A549 (cell line): ENCODE results near the gene PKD2L1. TPM values are rescaled to one million over a fixed set of nuclear protein-coding genes. Genes with fewer than 3 reads are reported as not detected.

Source experiments
- ATAC-seq, 2 experiments: fragments of 200-7000 bp in 1 of 2; fragments of >200 bp in 1 of 2; cut with Nextera tagmentation in 1 of 2; cut with Tn5 transposase in 1 of 2; 3 replicates each; pipeline versions ENCODE4 v1.8.0 to v1.9.1; 2018 to 2020; ENCODE audit warnings: mild to moderate bottlenecking in 1 of 2, moderate library complexity in 1 of 2
- CTCF ChIA-PET: fragments of 300-600 bp; sonication (Branson Sonifier 250); formaldehyde crosslinking; extraction: SDS; loops from one replicate; lab custom pipeline; 2021; ENCODE audit warnings: antibody characterized with exemption, inconsistent platforms; lab: Yijun Ruan, JAX
- POLR2A ChIA-PET: fragments of 350-600 bp; formaldehyde crosslinking; extraction: SDS; loops from one replicate; lab custom pipeline; 2021; ENCODE audit warnings: antibody characterized with exemption, inconsistent platforms; lab: Yijun Ruan, JAX
- DNase-seq, 2 experiments: peaks; one replicate each; pipeline versions ENCODE4 v3.0.0 to v3.0.0-alpha.2; 2011 to 2016; ENCODE audit warnings: low read depth in 1 of 2, low spot score in 1 of 2
- FAIRE-seq: peaks from 2 replicates; lab custom pipeline; 2011; peaks lifted over from hg19 to GRCh38; lab: Jason Lieb, UNC
- H3K27ac ChIP-seq, 2 experiments: fragments of >200 bp; sonication (Bioruptor Twin); formaldehyde crosslinking; 3 replicates each; pipeline ENCODE4 v1.5.1; 2016 to 2017
- H3K4me1 ChIP-seq: fragments of >200 bp; sonication (Bioruptor Twin); formaldehyde crosslinking; 3 replicates; pipeline ENCODE4 v1.6.1; 2016
- H3K4me2 ChIP-seq: fragments of >200 bp; sonication (Bioruptor Twin); formaldehyde crosslinking; 3 replicates; pipeline ENCODE4 v1.6.1; 2016
- H3K4me3 ChIP-seq: fragments of >200 bp; sonication (Bioruptor Twin); formaldehyde crosslinking; 3 replicates; pipeline ENCODE4 v1.5.1; 2016
- H3K9me3 ChIP-seq: fragments of >200 bp; sonication (Bioruptor Twin); formaldehyde crosslinking; 3 replicates; pipeline ENCODE4 v1.6.1; 2016
- CBX2 ChIP-seq: fragments of 200-600 bp; sonication (generic); IDR thresholded peaks from 2 replicates; pipeline ENCODE4 v1.6.1; 2016; ENCODE audit warnings: low read depth, mild to moderate bottlenecking, borderline replicate concordance
- CEBPB ChIP-seq, 2 experiments: fragments of >200 bp in 1 of 2; sonication (Bioruptor Twin) in 1 of 2; formaldehyde crosslinking in 1 of 2; IDR thresholded peaks; 2 replicates each; pipeline ENCODE4 v1.6.1; 2012 to 2016
- E2F6 ChIP-seq: IDR thresholded peaks from 2 replicates; pipeline ENCODE4 v1.6.1; 2012; ENCODE audit warnings: low read depth, borderline replicate concordance
- EP300 ChIP-seq, 2 experiments: fragments of >200 bp; sonication (Bioruptor Twin); formaldehyde crosslinking; IDR thresholded peaks; 2 replicates in 1 of 2; 3 replicates in 1 of 2; pipeline ENCODE4 v1.6.1; 2016 to 2017
- FOSB ChIP-seq: fragments of 250-450 bp; sonication (Bioruptor Pico); IDR thresholded peaks from 2 replicates; pipeline ENCODE4 v1.5.0; 2020; ENCODE audit warnings: mild to moderate bottlenecking, moderate library complexity
- HOXB5 ChIP-seq: fragments of 250-450 bp; sonication (Bioruptor Pico); IDR thresholded peaks from 2 replicates; pipeline ENCODE4 v1.5.0; 2020; ENCODE audit warnings: mild to moderate bottlenecking, moderate library complexity
- JUN ChIP-seq, 2 experiments: fragments of >200 bp; sonication (Bioruptor Twin); formaldehyde crosslinking; IDR thresholded peaks; 2 replicates in 1 of 2; 3 replicates in 1 of 2; pipeline ENCODE4 v1.6.1; 2016 to 2017
- JUNB ChIP-seq: fragments of >200 bp; sonication (Bioruptor Twin); formaldehyde crosslinking; IDR thresholded peaks from 2 replicates; pipeline ENCODE4 v1.6.1; 2016
- KDM1A ChIP-seq: fragments of 200-600 bp; sonication (generic); IDR thresholded peaks from 2 replicates; pipeline ENCODE4 v1.6.1; 2016; ENCODE audit warnings: low read depth, mild to moderate bottlenecking
- MAX ChIP-seq: IDR thresholded peaks from 2 replicates; pipeline ENCODE4 v1.6.1; 2012
- NPAS2 ChIP-seq: fragments of 250-450 bp; sonication (Bioruptor Pico); IDR thresholded peaks from 2 replicates; pipeline ENCODE4 v1.8.0; 2022; ENCODE audit warnings: mild to moderate bottlenecking, moderate library complexity, borderline replicate concordance
- PHF8 ChIP-seq: fragments of 200-600 bp; sonication (generic); IDR thresholded peaks from 2 replicates; pipeline ENCODE4 v1.6.1; 2016; ENCODE audit warnings: low read depth, mild to moderate bottlenecking, antibody characterized with exemption, moderate library complexity, borderline replicate concordance
- POLR2AphosphoS2 ChIP-seq: conservative IDR thresholded peaks from 2 replicates; pipeline ENCODE4 v1.6.1; 2012; ENCODE audit warnings: low read length, improper control_type of control experiment, inconsistent platforms
- RARB ChIP-seq: fragments of 250-450 bp; sonication (Bioruptor Pico); IDR thresholded peaks from 2 replicates; pipeline ENCODE4 v1.8.0; 2021; ENCODE audit warnings: mild to moderate bottlenecking, moderate library complexity
- SMC3 ChIP-seq: fragments of >200 bp; sonication (Bioruptor Twin); formaldehyde crosslinking; IDR thresholded peaks from 3 replicates; pipeline ENCODE4 v1.6.1; 2018; ENCODE audit warnings: inconsistent platforms
- ZNF302 ChIP-seq: fragments of 250-450 bp; sonication (Bioruptor Pico); IDR thresholded peaks from 2 replicates; pipeline ENCODE4 v1.9.0; 2021; ENCODE audit warnings: inconsistent platforms, mild to moderate bottlenecking, moderate library complexity
- ZSCAN20 ChIP-seq: fragments of 250-450 bp; sonication (Bioruptor Pico); IDR thresholded peaks from 2 replicates; pipeline ENCODE4 v1.8.0; 2022; ENCODE audit warnings: mild to moderate bottlenecking, moderate library complexity
- WGBS: methylation state at CpG from one replicate; pipeline ENCODE4 v1.1.6; 2017; ENCODE audit errors: missing lambda C conversion rate; 5-methylcytosine and 5-hydroxymethylcytosine counted together
- polyA plus RNA-seq, 4 experiments: library from polyadenylated mRNA; depleted of rRNA in 3 of 4; stranded (reverse); fragments of >200 nt; fragmentation: RNase III in 1 of 4; extraction: RNeasy Plus Mini Kit Qiagen cat#74134 plus additional on column Dnase treatment in 1 of 4; gene quantifications; 2 replicates in 3 of 4; 3 replicates in 1 of 4; pipeline ENCODE4 v1.2.3, GENCODE V29; 2011 to 2017
- small RNA-seq, 6 experiments: library from RNA; depleted of rRNA; stranded (forward); fragments of <200 nt; gene quantifications; one replicate each; pipeline ENCODE3, GENCODE V24; 2012

Gene PKD2L1
- polyA plus RNA-seq, 2 of the 4 experiments (the other 2 are of a cell fraction) = 0.06 to 0.10 TPM

GRCh38 chr10:100238429-100238828, 91.6 kb downstream of the PKD2L1 start:
- no peak for ATAC-seq
- TF ChIP-seq ZNF302 (CRISPR knock-in tag) (no peak), FOSB (CRISPR knock-in tag) (no peak), MAX (no peak), ZSCAN20 (no peak), HOXB5 (CRISPR knock-in tag) (no peak), CEBPB (IDR thresholded peaks at IDR 0.05) (no peak), PHF8 (no peak), EP300 (IDR thresholded peaks at IDR 0.05) (no peak), JUN (IDR thresholded peaks at IDR 0.05) (no peak), RARB (CRISPR knock-in tag) (no peak), KDM1A (no peak), NPAS2 (no peak), E2F6 (no peak), SMC3 (no peak), JUNB (no peak), CBX2 (no peak), POLR2AphosphoS2 (no peak)
- H3K4me2 ChIP-seq = no peak overlapping the region
- no peaks in the 10 kb centered on the region for H3K4me1 ChIP-seq
- H3K4me3 ChIP-seq = no peak overlapping the region
- POLR2A ChIA-PET = no interaction called here
- no peak for FAIRE-seq
- WGBS = 93% methylated on average over 7 of the region's 7 CpGs
- no peak overlapping the region for H3K27ac ChIP-seq
- CTCF ChIA-PET = interaction anchor here (0.6 to 1.1 kb wide), 2 partner anchors 12 to 26 kb away, joined by 3 read pairs; no protein-coding TSS in a partner anchor
- H3K9me3 ChIP-seq = no peaks in the 10 kb centered on the region
- no peak for DNase-seq

Small RNA genes lying within 50 kb of the gene (small RNA-seq; reads per million reads assigned to genes)
- 0 reads per million in 6 experiments for gene RNU6-422P

Other genes starting within 250 kb of the PKD2L1 start
- 3.2 TPM in 2 replicates for gene CPN1, start 248.4 kb downstream of the PKD2L1 start, polyA plus RNA-seq (2011; rRNA removed)
- gene CPN1, start 248.4 kb downstream of the PKD2L1 start, polyA plus RNA-seq (2017; fragmentation: RNase III; extraction: RNeasy Plus Mini Kit Qiagen cat#74134 plus additional on column Dnase treatment) = 0.29 to 0.62 TPM (median 0.52 TPM) in 3 replicates
- 70.4 and 78.4 TPM in 2 replicates for gene ERLIN1, start 144.2 kb downstream of the PKD2L1 start, polyA plus RNA-seq (2011; rRNA removed)
- gene ERLIN1, start 144.2 kb downstream of the PKD2L1 start, polyA plus RNA-seq (2017; fragmentation: RNase III; extraction: RNeasy Plus Mini Kit Qiagen cat#74134 plus additional on column Dnase treatment) = 62.8 to 66.4 TPM (median 63.9 TPM) in 3 replicates
- 33.2 and 44.5 TPM in 2 replicates for gene CHUK, start 100.6 kb downstream of the PKD2L1 start, polyA plus RNA-seq (2011; rRNA removed)
- gene CHUK, start 100.6 kb downstream of the PKD2L1 start, polyA plus RNA-seq (2017; fragmentation: RNase III; extraction: RNeasy Plus Mini Kit Qiagen cat#74134 plus additional on column Dnase treatment) = 22.6 to 23.5 TPM (median 22.7 TPM) in 3 replicates
- 30.2 and 33.6 TPM in 2 replicates for gene CWF19L1, start 62.6 kb downstream of the PKD2L1 start, polyA plus RNA-seq (2011; rRNA removed)
- 24.7 to 25.6 TPM (median 24.7 TPM) in 3 replicates for gene CWF19L1, start 62.6 kb downstream of the PKD2L1 start, polyA plus RNA-seq (2017; fragmentation: RNase III; extraction: RNeasy Plus Mini Kit Qiagen cat#74134 plus additional on column Dnase treatment)
- 56.9 and 91.0 TPM in 2 replicates for gene BLOC1S2, start 43.5 kb downstream of the PKD2L1 start, polyA plus RNA-seq (2011; rRNA removed)
- gene BLOC1S2, start 43.5 kb downstream of the PKD2L1 start, polyA plus RNA-seq (2017; fragmentation: RNase III; extraction: RNeasy Plus Mini Kit Qiagen cat#74134 plus additional on column Dnase treatment) = 87.6 to 90.9 TPM (median 88.5 TPM) in 3 replicates
- 329 and 348 TPM in 2 replicates for gene SCD, start 17.0 kb upstream of the PKD2L1 start, polyA plus RNA-seq (2011; rRNA removed)
- gene SCD, start 17.0 kb upstream of the PKD2L1 start, polyA plus RNA-seq (2017; fragmentation: RNase III; extraction: RNeasy Plus Mini Kit Qiagen cat#74134 plus additional on column Dnase treatment) = 157 to 496 TPM (median 416 TPM) in 3 replicates
- 0.05 and 0.08 TPM in 2 replicates for gene WNT8B, start 132.8 kb upstream of the PKD2L1 start, polyA plus RNA-seq (2011; rRNA removed)
- gene WNT8B, start 132.8 kb upstream of the PKD2L1 start, polyA plus RNA-seq (2017; fragmentation: RNase III; extraction: RNeasy Plus Mini Kit Qiagen cat#74134 plus additional on column Dnase treatment) = 0.04 to 0.05 TPM in 2 of 3 replicates, not detected in the other
- 7.1 and 9.2 TPM in 2 replicates for gene SEC31B, start 189.6 kb upstream of the PKD2L1 start, polyA plus RNA-seq (2011; rRNA removed)
- gene SEC31B, start 189.6 kb upstream of the PKD2L1 start, polyA plus RNA-seq (2017; fragmentation: RNase III; extraction: RNeasy Plus Mini Kit Qiagen cat#74134 plus additional on column Dnase treatment) = 4.5 to 6.8 TPM (median 6.2 TPM) in 3 replicates
- 208 and 221 TPM in 2 replicates for gene NDUFB8, start 199.6 kb upstream of the PKD2L1 start, polyA plus RNA-seq (2011; rRNA removed)
- 324 to 355 TPM (median 333 TPM) in 3 replicates for gene NDUFB8, start 199.6 kb upstream of the PKD2L1 start, polyA plus RNA-seq (2017; fragmentation: RNase III; extraction: RNeasy Plus Mini Kit Qiagen cat#74134 plus additional on column Dnase treatment)
- 21.6 and 26.4 TPM in 2 replicates for gene HIF1AN, start 205.7 kb upstream of the PKD2L1 start, polyA plus RNA-seq (2011; rRNA removed)
- gene HIF1AN, start 205.7 kb upstream of the PKD2L1 start, polyA plus RNA-seq (2017; fragmentation: RNase III; extraction: RNeasy Plus Mini Kit Qiagen cat#74134 plus additional on column Dnase treatment) = 13.4 to 16.4 TPM (median 15.3 TPM) in 3 replicates